GM18861 (cell line): Measurements from ENCODE around the gene MST1.

ENCODE experiments used
- ATAC-seq: cut with Tn5 transposase; IDR thresholded peaks from one replicate; pipeline ENCODE4 v1.9.1; 2021; ENCODE audit not compliant: unreplicated experiment

MST1 gene

GRCh38 chr3:49680493-49681231, 8.6 kb downstream of the MST1 start:
- no peak for ATAC-seq

DNA sequence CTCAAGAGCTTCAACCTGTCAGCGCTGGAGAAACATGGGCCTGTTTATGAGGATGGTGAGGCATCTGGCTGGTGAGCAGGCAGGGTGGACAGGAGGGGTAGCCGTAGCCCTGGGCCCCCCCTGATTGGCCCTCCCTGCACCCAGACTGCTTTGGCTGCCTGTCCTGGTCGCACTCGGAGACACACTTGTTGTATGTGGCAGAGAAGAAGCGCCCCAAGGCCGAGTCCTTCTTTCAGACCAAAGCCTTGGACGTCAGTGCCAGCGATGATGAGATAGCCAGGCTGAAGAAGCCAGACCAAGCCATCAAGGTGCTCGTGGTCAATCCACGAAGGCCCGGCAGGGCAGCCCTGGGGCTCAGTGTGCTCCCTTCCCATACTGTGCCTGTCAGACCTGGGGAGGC, 13.4 kb downstream of the MST1 start:
- ATAC-seq, result no peak

DNA sequence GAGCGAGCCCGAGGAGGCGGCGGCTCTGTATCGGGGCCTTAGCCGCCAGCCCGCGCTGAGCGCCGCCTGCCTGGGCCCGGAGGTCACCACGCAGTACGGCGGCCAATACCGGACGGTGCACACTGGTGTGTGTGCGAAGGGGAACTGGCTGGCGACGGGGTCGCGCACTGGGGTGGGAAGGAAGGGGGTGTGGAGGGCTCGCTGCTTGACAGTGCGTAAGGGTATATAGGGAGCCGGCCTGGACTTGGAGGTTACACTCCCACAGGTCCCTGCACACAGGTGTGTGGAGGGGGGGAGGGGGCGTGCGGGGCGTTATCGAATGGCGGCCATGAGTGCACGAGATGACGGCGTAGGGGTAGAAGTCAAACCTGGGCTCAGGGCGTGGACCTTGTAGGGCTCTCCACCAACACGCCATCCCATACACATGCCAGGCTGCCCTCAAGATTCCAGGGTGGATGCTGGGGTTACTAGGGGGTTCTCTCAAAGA, 14.7 kb downstream of the MST1 start:
- peak; percentile 27 for ATAC-seq

DNA sequence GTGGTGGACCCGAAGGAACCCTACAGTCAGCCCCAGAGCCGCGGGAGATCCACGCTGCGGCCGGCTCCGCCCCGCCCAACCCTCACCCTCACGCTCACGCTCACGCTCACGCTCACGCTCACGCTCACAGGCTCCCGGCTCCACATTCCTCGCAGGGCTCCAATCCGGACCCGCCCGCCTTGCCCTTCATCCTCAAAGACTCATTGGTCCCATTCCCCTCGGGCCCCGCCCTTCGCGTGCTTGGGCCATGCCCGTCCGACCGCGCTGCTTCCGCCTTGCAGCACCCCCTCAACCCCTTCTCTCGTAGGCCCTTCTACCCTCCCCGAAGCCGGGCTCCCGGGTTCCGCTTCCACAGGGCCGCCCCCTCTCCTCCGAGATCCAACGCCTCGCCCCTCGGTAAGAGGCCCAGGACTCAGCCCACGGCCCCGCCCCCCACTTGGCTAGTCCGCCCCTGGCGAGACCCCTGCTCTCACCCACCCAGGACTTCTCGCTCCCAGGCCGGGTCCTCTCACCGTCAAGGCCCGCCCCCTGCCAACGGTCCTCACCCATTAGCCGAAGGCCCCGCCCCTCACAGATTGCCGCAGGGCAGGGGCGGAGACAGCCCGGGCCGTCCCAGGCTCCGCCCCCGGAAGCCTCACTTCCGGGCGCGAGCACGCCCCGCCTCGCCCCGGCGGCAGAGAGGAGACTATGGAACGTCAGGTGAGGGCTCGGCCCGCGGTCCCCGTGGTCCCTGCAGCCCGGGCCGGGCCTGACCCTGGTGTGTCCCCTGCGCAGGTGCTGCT, 15.4 kb downstream of the MST1 start, which contains the start of gene APEH:
Gene APEH (plus strand): TSS at position 637 of the 782 bp plus-strand sequence. CDS start 51 bp downstream, at position 688.
- peak; percentile 67 for ATAC-seq

DNA sequence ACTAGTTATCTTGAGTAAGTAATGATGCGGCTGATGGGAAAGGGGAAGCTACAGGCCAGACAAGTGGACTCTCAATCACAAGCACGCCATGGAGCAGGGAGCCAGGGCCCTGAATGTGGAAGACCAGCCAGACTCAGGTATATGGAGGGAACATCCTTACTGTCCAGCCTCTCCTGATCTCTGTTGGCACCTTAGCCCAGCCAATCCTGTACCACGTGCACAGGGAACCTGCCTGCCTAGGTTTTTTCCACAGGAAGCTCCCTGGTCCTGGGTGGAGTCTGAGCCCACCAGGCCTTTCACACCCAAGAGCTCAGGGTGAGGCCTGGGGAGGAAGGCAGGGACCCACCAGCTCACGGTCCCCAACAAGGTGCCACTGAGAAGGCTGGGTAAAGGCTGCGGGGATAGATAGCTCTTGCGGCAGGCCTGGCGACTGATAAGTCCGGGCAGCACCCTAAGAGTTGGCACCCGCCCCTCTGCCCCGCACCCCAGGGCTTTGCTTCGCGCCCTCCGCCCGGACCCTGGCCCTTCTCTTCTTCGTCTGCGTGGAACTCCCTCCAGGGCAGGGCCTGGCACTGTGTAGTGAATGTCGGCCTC, 16.1 kb downstream of the MST1 start:
- ATAC-seq, result peak; percentile 3

GRCh38 chr3:49671291-49672288, 17.7 kb downstream of the MST1 start:
- no peak for ATAC-seq

DNA sequence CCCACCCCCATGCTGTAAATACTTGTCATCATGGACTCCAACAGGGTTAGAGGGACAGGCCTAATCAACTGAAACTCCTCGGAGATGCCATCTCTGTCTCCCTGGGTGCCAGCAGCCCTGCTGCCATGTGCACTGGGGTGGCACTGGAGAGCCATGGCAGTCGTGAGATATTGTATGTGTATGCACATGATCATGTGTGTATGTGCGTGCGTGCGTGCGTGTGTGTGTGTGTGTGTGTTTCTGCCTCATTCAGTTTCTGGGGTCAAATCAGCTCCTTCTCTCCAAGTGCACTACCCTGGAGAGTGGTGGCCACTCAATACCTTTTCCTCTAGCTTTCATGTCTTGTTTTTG, 18.4 kb downstream of the MST1 start:
- no peak for ATAC-seq

DNA sequence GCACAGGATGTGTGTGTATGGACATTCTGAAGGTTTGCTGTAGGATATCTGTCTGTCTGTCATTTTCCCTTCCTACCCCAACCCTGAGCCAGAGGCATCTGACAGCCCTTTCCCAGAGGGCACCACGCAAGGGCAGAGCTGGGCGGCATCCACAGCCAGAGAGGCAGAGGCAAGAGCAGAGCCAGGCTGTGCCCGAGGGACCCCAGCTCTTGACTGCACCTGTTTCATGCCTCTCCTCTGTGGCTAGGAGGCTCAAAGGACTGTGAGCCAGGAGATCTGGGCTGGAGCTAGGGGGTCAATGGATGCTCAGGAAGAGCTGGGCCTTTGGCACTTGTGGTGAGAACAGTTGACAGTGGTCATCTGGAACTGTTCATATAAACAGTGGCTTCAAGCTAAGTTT, 19.9 kb downstream of the MST1 start:
- no peak for ATAC-seq

DNA sequence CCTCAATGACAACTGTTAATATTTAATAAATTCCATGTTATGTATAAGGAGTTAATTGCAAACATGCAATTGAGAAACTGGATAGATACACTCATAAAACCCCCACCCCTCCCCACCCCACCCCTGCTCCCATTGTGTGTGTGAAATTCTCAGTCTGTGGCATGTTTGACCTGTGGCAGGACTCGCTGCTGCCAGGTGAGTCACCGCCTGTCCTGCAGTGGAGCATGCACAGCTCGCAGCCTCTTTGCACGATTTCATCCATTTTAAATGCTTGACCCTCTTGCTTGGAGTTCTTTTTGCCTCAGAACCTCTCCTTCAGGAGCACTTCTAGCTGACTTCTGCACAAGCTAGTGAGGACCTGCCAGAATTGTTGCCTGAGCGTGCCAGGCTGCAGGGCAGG, 20.4 kb downstream of the MST1 start:
- ATAC-seq, result no peak

DNA sequence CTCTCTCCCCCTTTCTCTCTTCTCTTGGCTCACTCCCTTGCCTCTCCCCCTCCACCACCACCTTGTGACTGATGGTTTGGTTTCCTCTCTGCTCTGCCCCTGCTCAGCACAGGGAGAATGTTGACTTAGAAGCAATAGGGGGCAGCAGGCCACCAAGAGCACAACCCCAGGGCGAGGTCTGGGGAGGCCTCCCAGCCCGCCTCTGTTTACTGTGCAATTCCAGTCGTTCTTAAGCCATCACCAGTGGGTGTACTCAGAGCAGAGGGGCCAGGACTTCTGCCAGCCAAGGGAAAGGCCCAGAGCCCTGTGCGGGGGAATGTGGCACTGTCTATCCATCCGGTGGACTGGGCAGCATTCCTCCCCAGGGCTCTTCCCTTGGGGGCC, 20.9 kb downstream of the MST1 start:
- ATAC-seq, result no peak

- no peak for ATAC-seq
These were observed 21.4 kb downstream of the MST1 start for GRCh38 chr3:49667701-49668413.

GRCh38 chr3:49666592-49666991, 22.7 kb downstream of the MST1 start:
- ATAC-seq, result no peak

- ATAC-seq, result no peak
These were observed 23.3 kb downstream of the MST1 start for GRCh38 chr3:49665822-49666519.

DNA sequence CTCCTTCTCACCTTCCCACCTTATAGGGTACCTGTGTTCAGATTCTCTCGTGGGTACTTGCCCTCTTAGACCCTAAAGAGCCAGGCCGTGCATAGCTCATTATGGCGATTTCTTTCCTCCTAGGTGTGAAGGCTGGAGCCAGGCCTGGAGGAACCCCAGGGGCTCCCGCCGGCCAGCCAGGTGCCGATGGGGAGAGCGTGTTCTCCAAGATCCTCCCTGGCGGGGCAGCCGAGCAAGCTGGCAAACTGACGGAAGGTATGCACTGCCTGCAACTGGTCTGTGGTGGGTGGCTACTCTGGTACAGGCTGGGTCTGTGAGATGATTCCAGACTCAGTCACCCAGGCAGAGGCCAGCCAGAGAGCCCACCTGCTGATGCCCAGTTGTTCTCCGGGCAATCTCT, 25.0 kb downstream of the MST1 start:
- ATAC-seq, result no peak

DNA sequence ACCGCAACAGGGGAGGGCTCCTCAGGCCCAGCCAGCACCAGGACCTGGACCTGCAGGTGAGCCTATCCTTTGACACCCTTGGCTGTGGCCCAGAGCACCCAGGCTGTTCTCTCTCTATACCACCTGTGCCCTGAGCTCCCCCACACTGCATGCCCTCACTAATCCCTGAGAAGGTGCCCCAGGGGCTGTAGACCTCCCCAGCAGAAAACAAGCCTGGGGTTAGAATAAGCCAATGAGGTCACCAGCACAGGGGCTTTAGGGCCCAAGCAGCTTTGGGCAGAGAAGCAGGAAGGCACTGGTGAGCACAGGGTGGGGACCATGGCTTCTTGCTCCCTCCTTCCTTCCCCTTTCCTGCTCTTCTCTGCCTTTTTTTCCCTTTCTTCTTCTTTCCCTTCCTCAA, 25.4 kb downstream of the MST1 start:
- no peak for ATAC-seq

DNA sequence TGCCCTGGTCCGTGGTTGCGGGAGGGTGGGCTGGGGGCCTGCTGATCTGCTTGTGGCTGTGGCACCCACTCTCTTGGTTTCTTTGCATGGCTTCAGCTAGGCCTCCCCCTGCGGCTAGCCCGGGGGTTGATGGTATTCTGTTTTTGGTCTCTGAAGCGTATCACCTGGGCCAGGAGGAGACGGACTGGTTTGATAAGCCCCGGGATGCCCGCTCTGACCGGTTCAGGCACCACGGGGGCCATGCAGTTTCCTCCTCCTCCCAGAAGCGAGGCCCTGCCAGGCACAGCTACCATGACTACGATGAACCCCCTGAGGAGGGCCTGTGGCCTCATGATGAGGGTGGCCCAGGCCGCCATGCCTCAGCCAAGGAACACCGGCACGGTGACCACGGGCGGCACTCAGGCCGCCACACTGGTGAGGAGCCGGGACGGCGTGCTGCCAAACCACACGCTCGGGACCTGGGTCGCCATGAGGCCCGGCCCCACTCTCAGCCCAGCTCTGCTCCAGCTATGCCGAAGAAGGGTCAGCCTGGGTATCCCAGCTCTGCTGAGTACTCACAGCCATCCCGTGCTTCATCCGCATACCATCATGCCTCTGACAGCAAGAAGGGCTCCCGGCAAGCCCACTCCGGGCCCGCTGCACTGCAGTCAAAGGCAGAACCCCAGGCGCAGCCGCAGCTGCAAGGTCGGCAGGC, 26.4 kb downstream of the MST1 start:
- ATAC-seq, result no peak

DNA sequence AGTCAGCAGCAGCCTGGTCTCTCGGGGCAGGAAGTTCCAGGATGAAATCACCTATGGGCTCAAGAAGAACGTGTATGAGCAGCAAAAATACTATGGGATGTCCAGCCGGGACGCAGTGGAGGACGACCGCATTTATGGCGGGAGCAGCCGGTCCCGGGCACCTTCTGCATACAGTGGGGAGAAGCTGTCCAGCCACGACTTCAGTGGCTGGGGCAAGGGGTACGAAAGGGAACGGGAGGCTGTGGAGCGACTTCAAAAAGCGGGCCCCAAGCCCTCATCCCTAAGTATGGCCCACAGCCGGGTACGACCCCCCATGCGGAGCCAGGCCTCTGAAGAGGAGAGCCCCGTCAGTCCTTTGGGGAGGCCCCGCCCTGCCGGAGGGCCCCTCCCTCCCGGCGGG, 27.3 kb downstream of the MST1 start:
- no peak for ATAC-seq

DNA sequence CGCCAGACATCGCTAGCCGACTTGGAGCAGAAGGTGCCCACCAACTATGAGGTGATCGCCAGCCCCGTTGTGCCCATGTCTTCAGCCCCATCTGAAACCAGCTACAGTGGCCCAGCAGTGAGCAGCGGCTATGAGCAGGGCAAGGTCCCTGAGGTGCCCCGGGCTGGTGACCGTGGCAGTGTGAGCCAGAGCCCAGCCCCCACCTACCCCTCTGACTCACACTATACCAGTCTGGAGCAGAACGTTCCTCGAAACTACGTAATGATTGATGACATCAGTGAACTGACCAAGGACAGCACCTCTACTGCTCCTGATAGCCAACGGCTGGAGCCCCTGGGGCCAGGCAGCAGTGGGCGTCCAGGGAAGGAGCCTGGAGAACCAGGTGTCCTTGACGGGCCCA, 28.0 kb downstream of the MST1 start:
- ATAC-seq, result no peak

GRCh38 chr3:49659756-49660155, 29.5 kb downstream of the MST1 start:
- no peak for ATAC-seq
